GM21717 (cell line): ENCODE measurements around the gene RHOD.

ENCODE experiments used
- ATAC-seq: cut with Tn5 transposase; IDR thresholded peaks from one replicate; pipeline ENCODE4 v1.9.1; 2021; ENCODE audit warnings: mild to moderate bottlenecking, moderate library complexity; ENCODE audit not compliant: unreplicated experiment

Gene RHOD

DNA sequence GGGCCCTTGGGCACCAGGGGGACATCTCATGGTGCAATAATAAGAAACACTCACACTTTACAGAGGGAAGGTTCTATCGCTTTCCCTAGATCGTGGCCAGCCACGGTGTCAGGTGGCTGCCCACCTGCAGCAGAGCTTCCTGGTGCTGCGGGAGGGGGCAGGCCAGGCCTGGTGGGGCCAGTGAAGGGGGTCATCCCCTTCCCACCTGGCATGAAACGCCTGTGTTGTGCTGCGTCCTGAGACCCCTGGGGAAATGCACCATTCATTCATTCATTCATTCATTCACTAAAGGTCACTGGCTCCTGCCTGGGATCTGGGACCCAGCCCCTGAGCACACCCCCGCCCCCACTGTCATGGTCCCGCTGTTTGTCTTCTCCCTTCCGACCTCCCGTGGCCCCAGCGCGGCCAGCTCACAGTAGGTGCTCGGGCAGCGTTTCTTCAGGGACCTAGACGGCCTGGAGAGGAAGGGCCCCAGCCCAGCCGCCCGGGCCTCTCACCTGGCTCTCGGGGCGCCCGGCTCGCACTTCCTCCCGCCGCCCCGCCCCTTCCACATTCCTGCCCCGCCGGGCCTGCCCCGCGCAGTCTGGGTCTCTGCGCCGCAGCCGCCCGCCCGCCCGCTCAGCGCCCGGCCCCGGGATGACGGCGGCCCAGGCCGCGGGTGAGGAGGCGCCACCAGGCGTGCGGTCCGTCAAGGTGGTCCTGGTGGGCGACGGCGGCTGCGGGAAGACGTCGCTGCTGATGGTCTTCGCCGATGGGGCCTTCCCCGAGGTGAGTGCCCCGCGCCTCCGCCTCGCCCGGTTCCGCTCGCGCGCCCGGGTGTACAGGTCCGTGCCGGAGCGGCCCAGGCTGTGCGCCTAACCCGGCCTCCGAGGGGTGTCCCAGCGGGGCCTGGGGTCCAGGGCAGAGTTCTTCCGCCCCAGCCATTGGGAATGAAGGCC lies at the start of gene RHOD:
Gene RHOD (plus strand): TSS at position 581 of the 938 bp plus-strand sequence. CDS start 56 bp downstream, at position 637.
- ATAC-seq, result no peak

DNA sequence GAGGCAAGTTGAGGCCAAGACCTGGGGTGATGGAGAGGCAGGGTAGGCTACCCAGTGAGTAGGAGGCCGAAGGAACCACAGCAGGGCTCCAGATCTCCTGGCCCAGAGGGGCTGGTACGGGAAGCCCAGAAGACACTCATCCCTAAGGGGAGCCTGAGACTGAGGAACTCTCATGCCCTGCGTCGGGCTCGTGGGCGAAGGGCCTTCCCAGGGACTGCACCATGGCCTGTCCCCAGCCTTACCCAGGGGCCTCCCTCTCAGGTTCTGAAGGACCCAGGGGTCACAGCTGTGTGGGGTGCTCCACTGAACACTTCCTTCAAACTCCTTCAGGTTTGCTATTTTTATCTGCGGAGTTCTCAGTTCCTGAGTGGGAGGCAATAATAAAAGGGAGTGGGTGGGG lies 49.5 kb upstream of the RHOD start:
- no peak for ATAC-seq

GRCh38 chr11:67010296-67010905 lies 46.2 kb upstream of the RHOD start:
- ATAC-seq, result no peak

DNA sequence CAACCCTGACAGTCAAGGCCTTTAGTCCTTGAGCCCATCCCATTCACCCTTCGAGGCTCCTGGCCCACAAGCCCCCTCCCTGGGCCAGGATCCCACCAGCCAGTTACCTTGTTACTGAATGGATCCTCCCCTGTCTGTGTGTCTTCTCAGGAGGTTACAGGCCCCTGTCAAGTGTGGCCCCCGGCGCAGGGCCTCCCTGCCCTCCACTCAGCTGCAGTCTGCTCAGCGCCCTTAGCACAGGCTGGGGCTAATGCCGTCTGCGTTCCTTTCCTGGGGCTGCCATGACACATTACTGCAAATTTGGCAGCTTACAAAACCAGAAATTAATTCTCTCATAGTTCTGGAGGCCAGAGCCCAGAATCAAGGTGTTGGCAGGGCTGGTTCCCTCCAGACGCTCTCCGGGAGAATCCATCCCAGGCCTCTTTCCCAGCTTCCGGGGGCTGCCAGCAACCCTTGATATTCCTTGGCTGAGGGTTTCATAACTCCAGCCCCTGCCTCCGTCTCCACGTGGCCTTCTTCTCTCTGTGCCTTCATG lies 43.1 kb upstream of the RHOD start:
- no peak for ATAC-seq

DNA sequence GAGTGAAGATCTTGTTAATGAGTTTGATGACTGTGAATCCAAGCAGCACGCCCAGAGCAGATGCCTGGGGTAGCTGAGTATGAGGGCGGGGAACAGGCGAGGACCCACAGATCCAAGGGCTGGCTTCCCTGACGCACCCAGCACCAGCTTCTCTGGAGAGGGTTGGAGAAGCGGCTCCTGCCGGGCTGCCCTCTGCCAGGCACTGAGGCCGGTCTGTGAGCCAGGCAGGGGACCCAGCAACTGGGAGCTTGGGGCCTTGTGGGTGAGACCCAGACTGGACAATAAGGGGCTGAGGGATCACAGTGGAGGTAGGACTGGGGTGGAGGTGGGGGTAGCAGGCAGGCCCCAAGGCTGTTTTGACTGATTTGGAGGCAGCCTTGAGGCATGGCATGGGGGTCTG lies 42.3 kb upstream of the RHOD start:
- ATAC-seq, result no peak

- ATAC-seq, result no peak
Measured at GRCh38 chr11:67015048-67015447, 41.6 kb upstream of the RHOD start.

- ATAC-seq, result no peak
Measured at GRCh38 chr11:67016550-67016949, 40.1 kb upstream of the RHOD start.

- no peak for ATAC-seq
Measured at GRCh38 chr11:67020949-67021348, 35.7 kb upstream of the RHOD start.

DNA sequence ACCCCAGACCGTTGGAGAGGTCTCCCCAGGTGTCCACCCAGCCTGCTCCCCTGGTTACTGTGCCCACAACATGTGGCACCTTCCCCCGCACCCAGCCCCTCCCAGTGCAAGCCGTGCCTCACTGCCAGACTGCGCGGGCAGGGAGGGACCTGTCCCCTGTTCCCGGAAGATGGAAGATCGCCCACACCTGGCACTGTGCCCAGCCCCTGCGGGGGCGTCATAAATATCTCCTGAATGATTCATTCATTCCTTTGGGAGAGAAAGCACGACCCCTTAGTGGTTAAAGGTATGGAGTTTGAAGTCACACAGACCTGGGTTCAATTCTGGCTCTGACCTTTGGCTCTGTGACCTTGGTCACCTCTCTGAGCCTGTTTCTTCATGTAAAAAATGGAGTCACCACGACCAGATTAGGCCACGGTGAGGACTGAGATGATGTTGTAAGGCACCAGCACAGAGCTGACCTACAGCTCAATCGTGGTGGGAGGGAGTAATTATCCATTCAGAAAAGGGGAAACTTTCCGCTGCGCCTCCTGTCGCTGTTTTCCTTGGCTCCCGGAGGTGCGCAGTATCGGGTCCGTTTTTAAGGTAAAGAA lies 34.2 kb upstream of the RHOD start:
- no peak for ATAC-seq

DNA sequence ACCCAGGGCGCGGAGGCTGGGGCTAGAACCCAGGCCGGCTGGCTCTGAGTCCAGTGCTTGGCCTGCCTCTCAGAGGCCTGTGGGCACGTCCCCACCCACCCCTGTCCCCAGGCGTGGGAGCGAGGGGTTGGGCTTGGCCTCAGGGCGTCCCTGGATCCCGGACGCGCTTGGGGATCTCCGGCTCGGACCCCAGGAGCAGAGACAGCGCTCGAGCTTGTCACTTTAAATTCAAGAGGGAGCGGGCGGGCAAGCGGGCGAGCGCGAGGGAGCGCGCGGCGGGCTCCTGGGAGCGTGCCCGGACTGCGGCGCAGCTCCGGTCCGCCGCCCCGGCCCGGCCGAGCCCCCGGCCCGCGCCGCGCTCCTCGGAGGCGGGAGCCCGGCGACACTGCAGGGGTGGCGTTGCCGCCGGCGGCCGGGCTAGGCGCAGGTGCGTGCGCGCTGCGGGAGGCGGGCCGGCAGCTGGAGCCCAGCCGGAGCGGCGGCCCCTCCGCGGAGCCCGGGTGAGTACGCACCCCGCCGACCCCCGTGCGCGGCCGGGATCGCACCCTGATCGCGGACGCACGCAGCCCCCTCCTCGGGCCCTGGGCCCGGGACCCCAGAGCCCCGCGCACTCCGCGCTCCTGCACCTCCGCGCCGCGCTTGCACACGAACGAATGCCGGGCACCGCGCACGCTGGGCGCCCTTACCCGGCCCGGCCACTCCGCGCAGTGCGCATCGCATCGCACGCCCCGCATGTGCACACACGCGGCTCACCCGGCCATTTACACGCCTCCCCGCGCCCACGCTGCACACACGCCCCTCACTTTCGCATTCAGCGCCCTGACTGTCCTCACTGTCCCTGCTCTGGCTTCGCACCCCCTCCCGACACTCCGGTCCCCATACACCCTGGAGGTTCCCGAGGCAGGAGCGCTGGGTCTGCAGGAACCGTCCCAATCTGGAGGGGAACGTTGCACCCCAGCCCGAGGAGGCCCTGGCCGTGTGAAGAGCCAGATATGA lies 33.4 kb upstream of the RHOD start, which contains the start of gene SYT12:
Gene SYT12 (plus strand): TSS at position 174 of the 996 bp plus-strand sequence. CDS start 7,011 bp downstream, outside the sequence.
- ATAC-seq, result no peak

DNA sequence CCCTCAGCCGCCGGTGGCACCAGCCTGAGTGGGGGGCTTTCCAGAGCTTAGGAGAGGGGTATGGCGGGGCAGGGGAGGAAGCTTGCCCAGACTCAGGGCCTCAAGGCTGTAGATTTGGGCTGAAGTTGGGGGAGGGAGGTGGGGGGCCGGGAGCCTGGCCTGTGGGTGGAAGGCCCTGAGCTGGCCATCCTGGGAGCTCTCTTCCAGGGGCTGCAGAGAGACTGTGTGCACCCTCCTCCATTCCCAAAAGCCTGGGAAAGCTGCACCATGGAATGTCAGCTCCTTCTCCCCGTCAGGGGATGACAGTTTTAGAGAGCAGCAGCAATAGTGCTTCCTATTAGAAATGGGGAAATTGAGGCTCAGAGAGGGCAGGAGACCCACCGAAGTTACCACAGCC lies 32.7 kb upstream of the RHOD start:
- ATAC-seq, result no peak

- no peak for ATAC-seq
Measured at GRCh38 chr11:67024410-67024809, 32.2 kb upstream of the RHOD start.

- no peak for ATAC-seq
Measured at GRCh38 chr11:67024966-67025365, 31.7 kb upstream of the RHOD start.

- no peak for ATAC-seq
Measured at GRCh38 chr11:67025750-67026149, 30.9 kb upstream of the RHOD start.

DNA sequence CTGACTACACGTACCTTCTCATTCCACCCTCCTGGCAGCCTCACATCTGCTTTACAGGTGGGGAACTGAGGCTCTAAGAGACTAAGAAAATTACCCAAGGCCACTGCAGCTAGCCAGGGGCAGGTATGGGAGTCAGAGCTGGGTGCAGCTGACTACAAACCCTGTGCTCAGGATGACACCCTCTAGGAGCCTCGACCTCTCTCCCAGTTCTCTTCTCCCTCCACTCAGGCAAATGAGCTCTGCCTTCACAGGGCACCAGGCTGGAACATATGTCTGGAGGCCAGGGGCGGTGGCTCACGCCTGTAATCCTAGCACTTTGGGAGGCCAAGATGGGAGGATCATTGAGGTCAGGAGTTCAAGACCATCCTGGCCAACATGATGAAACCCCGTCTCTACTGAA lies 29.7 kb upstream of the RHOD start:
- ATAC-seq, result no peak

GRCh38 chr11:67027483-67027930 lies 29.1 kb upstream of the RHOD start:
- no peak for ATAC-seq

- ATAC-seq, result no peak
Measured at GRCh38 chr11:67027943-67028542, 28.6 kb upstream of the RHOD start.

GRCh38 chr11:67029146-67029545 lies 27.5 kb upstream of the RHOD start:
- ATAC-seq, result no peak

DNA sequence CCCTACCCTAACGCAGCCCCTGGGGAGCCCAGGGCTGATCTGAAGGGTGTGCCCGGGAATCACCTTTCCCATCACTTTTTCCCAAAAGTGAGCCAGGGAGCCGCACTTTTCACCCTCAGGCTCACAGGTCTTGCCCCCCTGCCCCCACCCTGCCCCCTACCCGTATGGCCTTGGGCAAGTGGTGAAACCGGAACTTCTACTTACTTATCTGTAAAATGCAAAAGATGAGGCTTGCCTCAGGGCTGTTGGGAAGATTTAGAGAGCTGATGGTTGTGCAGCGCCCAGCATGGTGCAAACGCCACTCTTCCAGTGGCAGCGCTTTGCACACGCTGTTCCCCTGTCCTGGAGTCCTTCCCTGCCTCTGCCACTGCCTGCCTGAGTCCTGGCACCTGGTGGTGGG lies 25.7 kb upstream of the RHOD start:
- no peak for ATAC-seq
